ENCODE results near the gene MICB.

- TF ChIP-seq CTCF (IDR thresholded peaks at IDR 0.05) (no peak), POLR2A (IDR thresholded peaks at IDR 0.05) (no peak)
Observed at GRCh38 chr6:31533455-31533841, 35.5 kb downstream of the MICB start.
